ENCODE results near the gene PXT1.

Gene PXT1

GRCh38 chr6:36343109-36343680 lies 99.5 kb downstream of the PXT1 start:
- no peak for DNase-seq

- DNase-seq, result peak; percentile 72
These were observed 101.8 kb downstream of the PXT1 start for GRCh38 chr6:36340618-36341454.

Data from stimulated activated CD4-positive, alpha-beta T cell treated with anti-CD3 and anti-CD28 coated beads, Interleukin-12 subunit alpha, Interleukin-12 subunit beta, amount 100 ng/mL, for 4 hours (primary cell).